Keratinocyte (primary cell): ENCODE data around the gene KLHL6. TPM values are rescaled to one million over a fixed set of nuclear protein-coding genes. Genes with fewer than 3 reads are reported as not detected.

Source experiments
- DNase-seq: peaks from one replicate; pipeline ENCODE4 v3.0.0-alpha.2; 2011; ENCODE audit warnings: low read depth, missing footprints, low spot score
- FAIRE-seq: peaks from 2 replicates; lab custom pipeline; 2011; peaks lifted over from hg19 to GRCh38; lab: Jason Lieb, UNC
- H2AFZ ChIP-seq: 2 replicates; pipeline ENCODE4 v1.6.0; 2012; ENCODE audit warnings: low read length, control low read depth, inconsistent platforms; ENCODE audit not compliant: control insufficient read depth
- H3K27ac ChIP-seq: 2 replicates; pipeline ENCODE4 v1.5.1; 2011; ENCODE audit warnings: low read length; ENCODE audit not compliant: control insufficient read depth, insufficient read depth
- H3K27me3 ChIP-seq: 3 replicates; pipeline ENCODE4 v1.6.0; 2011; ENCODE audit warnings: low read length; ENCODE audit not compliant: control insufficient read depth, insufficient read depth; ENCODE audit errors: extremely low read depth
- H3K36me3 ChIP-seq, 2 experiments: 2 replicates in 1 of 2; 3 replicates in 1 of 2; pipeline ENCODE4 v1.5.1; 2011; ENCODE audit warnings: low read length in 2 of 2, mild to moderate bottlenecking in 1 of 2; ENCODE audit not compliant: control insufficient read depth in 2 of 2, insufficient read depth in 2 of 2; ENCODE audit errors: extremely low read depth in 1 of 2
- H3K4me1 ChIP-seq: 3 replicates; pipeline ENCODE4 v1.5.1; 2011; ENCODE audit warnings: low read length; ENCODE audit not compliant: control insufficient read depth, insufficient read depth; ENCODE audit errors: extremely low read depth
- H3K4me2 ChIP-seq: 3 replicates; pipeline ENCODE4 v1.6.0; 2011; ENCODE audit warnings: low read depth, low read length; ENCODE audit not compliant: control insufficient read depth, insufficient read depth; ENCODE audit errors: extremely low read depth
- H3K4me3 ChIP-seq, 3 experiments: fragments of 200-600 bp in 1 of 3; sonication (generic) in 1 of 3; 2 replicates in 2 of 3; 3 replicates in 1 of 3; pipeline ENCODE4 v1.5.1; 2011 to 2016; ENCODE audit warnings: low read length in 3 of 3, mild to moderate bottlenecking in 3 of 3, control low read depth in 2 of 3, inconsistent platforms in 1 of 3, low read depth in 1 of 3, mixed read lengths in 1 of 3, mixed run types in 1 of 3, moderate library complexity in 1 of 3; ENCODE audit not compliant: control insufficient read depth in 2 of 3, insufficient read depth in 2 of 3; ENCODE audit errors: extremely low read depth in 1 of 3
- H3K79me2 ChIP-seq: 2 replicates; pipeline ENCODE4 v1.6.0; 2012; ENCODE audit warnings: low read length; ENCODE audit not compliant: control insufficient read depth, insufficient read depth
- H3K9ac ChIP-seq: 3 replicates; pipeline ENCODE4 v1.6.0; 2011; ENCODE audit warnings: low read length; ENCODE audit not compliant: control insufficient read depth, insufficient read depth; ENCODE audit errors: extremely low read depth
- H3K9me1 ChIP-seq: 3 replicates; pipeline ENCODE4 v1.6.0; 2011; ENCODE audit warnings: low read length; ENCODE audit not compliant: control insufficient read depth, insufficient read depth; ENCODE audit errors: extremely low read depth
- H3K9me3 ChIP-seq: 2 replicates; pipeline ENCODE4 v1.5.1; 2012; ENCODE audit warnings: low read depth, low read length; ENCODE audit not compliant: control insufficient read depth
- H4K20me1 ChIP-seq: 3 replicates; pipeline ENCODE4 v1.6.0; 2011; ENCODE audit warnings: low read length; ENCODE audit not compliant: control insufficient read depth, insufficient read depth; ENCODE audit errors: extremely low read depth
- CTCF ChIP-seq, 3 experiments: IDR thresholded peaks in 1 of 3; conservative IDR thresholded peaks in 1 of 3; optimal IDR thresholded peaks in 1 of 3; 2 replicates in 2 of 3; 3 replicates in 1 of 3; pipeline versions ENCODE3 to v1.5.1; 2011; ENCODE audit warnings: low read length in 3 of 3, mild to moderate bottlenecking in 3 of 3, moderate library complexity in 2 of 3, control low read depth in 1 of 3, inconsistent platforms in 1 of 3; ENCODE audit not compliant: insufficient read depth in 2 of 3; ENCODE audit errors: extremely low read depth in 1 of 3
- EZH2 ChIP-seq: IDR thresholded peaks from one replicate; pipeline ENCODE4 v1.6.1; 2012; ENCODE audit warnings: inconsistent platforms, mild to moderate bottlenecking, low read length, moderate library complexity
- dilution Hi-C: fragments of 300-500 bp; cut with MboI; formaldehyde crosslinking; loops from one replicate; pipeline ENCODE4 v1.7.0; 2020; ENCODE audit warnings: low sequenced_read_pairs; ENCODE audit not compliant: extremely low pct_ligation_motif_present
- polyA plus RNA-seq, 5 experiments: library from polyadenylated mRNA; depleted of rRNA in 3 of 5; stranded (reverse) in 3 of 5; stranded (forward) in 1 of 5; unstranded in 1 of 5; fragments of >200 nt; gene quantifications; 1 replicate in 1 of 5; 2 replicates in 3 of 5; 3 replicates in 1 of 5; pipeline versions ENCODE4 v1.2.1 to v1.2.3, GENCODE V29; 2011 to 2012; ENCODE audit warnings: missing spikeins in 2 of 5, low read depth in 1 of 5, low replicate concordance in 1 of 5

Gene KLHL6
- polyA plus RNA-seq, 1 donor (not counting 4 experiments of a cell fraction or from before 2014, with no cell fraction given): 0.10 TPM

GRCh38 chr3:183500981-183501704 lies 54.4 kb downstream of the KLHL6 start:
- no peak for TF ChIP-seq CTCF (optimal IDR thresholded peaks at IDR 0.05 in 1 of 3, IDR thresholded peaks at IDR 0.05 in 1 of 3, conservative IDR thresholded peaks at IDR 0.05 in 1 of 3; ENCODE audit: extremely low read depth in 1 of 3, insufficient read depth in 2 of 3, low read length in 3 of 3)
- no peaks in the 10 kb centered on the region for H3K27me3 ChIP-seq
- peaks cover 0 to 1% of the 10 kb centered on the region in 2 experiments for H3K36me3 ChIP-seq
- H3K9me1 ChIP-seq: no peaks in the 10 kb centered on the region
- H3K9ac ChIP-seq: no peak overlapping the region
- H3K4me1 ChIP-seq: no peaks in the 10 kb centered on the region
- dilution Hi-C loops: no loop called here
- H3K27ac ChIP-seq: no peak overlapping the region
- no peak overlapping the region for H3K4me3 ChIP-seq
- no peak overlapping the region for H2AFZ ChIP-seq
- no peak overlapping the region for H3K4me2 ChIP-seq
- DNase-seq (no peak), FAIRE-seq (no peak)
- H3K79me2 ChIP-seq: no peaks in the 10 kb centered on the region
- no peaks in the 10 kb centered on the region for H4K20me1 ChIP-seq
- no peaks in the 10 kb centered on the region for H3K9me3 ChIP-seq

GRCh38 chr3:183500319-183500718 lies 55.2 kb downstream of the KLHL6 start:
- no peaks in the 10 kb centered on the region for H4K20me1 ChIP-seq
- no peaks in the 10 kb centered on the region for H3K79me2 ChIP-seq
- no peak for TF ChIP-seq CTCF (optimal IDR thresholded peaks at IDR 0.05 in 1 of 3, IDR thresholded peaks at IDR 0.05 in 1 of 3, conservative IDR thresholded peaks at IDR 0.05 in 1 of 3; ENCODE audit: extremely low read depth in 1 of 3, insufficient read depth in 2 of 3, low read length in 3 of 3)
- TF ChIP-seq EZH2: no peak
- H2AFZ ChIP-seq: no peak overlapping the region
- no peak overlapping the region for H3K4me3 ChIP-seq
- no peak overlapping the region for H3K27ac ChIP-seq
- no peak overlapping the region for H3K9ac ChIP-seq
- no peak overlapping the region for H3K4me2 ChIP-seq
- H3K36me3 ChIP-seq: peaks cover 0 to 1% of the 10 kb centered on the region in 2 experiments
- dilution Hi-C loops: no loop called here
- H3K27me3 ChIP-seq: no peaks in the 10 kb centered on the region
- H3K9me1 ChIP-seq: no peaks in the 10 kb centered on the region
- no peak for FAIRE-seq
- no peaks in the 10 kb centered on the region for H3K4me1 ChIP-seq
- H3K9me3 ChIP-seq: no peaks in the 10 kb centered on the region
- DNase-seq: no peak
